Stimulated activated CD8-positive, alpha-beta memory T cell treated with anti-CD3 and anti-CD28 coated beads, Interleukin-15, amount 100 ng/mL, for 24 hours (primary cell): Measurements from ENCODE around the gene DGCR8.

ENCODE experiments used
- DNase-seq: peaks from one replicate; pipeline ENCODE4 v3.0.0-alpha.2; 2020; ENCODE audit warnings: low read depth

DGCR8 gene

DNA sequence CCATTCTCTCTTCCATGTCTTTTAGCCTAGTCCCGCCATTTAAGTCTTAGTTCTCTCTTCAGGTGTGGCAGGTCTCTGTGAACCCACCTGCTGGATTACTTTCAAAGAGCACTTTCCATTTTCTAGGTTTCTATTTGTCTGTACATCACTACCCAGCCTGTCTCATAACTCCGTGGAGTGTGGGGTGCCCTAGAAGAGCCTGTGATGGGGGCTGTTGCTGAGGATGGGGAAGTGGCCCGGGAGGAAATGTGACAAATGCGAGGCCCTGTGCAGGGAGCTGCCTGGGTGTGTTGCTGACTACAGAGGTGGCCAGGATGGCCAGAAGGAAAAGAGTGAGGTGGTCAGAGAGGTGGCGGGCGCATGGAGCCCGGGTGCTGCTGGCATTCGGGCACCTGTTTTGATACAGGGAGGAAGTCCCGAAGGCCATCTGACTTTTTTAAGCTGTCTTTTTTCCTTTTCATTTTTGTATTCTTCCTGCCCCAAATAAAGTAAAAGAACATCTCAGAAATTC, 10.7 kb downstream of the DGCR8 start:
- DNase-seq = no peak

DNA sequence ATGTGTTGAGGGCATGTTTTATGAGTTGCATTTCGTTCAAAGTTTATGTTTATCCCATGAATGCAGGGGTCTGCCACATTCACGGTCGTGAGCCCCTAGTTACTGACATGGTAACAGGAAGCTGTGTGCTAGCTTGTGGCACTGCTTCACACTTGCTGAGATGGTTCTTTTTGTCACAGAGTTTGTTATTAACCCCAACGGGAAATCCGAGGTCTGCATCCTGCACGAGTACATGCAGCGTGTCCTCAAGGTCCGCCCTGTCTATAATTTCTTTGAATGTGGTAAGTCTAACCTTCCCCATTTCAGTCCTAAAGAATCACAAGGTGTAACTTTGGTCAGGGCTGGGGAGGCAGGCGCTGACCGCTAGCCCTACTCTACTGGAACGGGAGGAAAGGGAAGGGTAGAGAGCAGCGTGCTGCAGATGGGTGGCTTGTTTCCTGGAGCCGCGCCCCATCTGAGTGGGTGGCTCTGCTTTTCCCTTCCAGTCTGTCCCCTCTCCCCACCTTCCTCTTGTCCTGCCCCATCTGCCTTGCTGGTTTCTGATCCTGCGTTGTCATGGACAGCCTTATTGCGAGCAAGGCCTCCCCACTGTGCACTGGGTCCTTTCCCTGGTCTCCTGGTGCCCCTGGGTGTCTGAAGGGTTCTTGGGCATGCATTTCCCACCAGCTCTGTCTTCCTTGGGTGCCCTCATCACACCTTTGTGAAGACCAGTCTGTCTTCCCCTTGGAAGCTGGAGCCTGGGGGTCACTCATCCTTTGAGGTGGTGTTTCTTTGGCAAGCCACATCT, 11.8 kb downstream of the DGCR8 start:
- DNase-seq = no peak

DNA sequence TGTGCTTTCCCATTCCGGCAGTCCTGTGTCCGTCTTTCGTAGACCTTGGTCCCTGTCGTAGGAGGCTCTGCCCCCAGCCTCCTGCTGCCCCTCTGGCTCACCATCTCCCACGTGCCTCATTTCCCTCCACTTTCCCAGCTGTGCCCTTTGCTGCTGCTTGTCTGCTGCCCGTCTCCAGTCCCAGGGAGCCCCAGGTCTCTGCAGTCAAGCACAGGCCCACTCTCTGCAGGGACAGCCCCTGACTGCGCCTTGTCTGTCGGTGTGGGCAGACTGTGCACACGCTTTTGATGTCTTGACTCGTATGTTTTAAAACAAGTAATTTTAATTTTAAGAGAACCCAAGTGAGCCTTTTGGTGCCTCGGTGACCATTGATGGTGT, 12.4 kb downstream of the DGCR8 start:
- no peak for DNase-seq

DNA sequence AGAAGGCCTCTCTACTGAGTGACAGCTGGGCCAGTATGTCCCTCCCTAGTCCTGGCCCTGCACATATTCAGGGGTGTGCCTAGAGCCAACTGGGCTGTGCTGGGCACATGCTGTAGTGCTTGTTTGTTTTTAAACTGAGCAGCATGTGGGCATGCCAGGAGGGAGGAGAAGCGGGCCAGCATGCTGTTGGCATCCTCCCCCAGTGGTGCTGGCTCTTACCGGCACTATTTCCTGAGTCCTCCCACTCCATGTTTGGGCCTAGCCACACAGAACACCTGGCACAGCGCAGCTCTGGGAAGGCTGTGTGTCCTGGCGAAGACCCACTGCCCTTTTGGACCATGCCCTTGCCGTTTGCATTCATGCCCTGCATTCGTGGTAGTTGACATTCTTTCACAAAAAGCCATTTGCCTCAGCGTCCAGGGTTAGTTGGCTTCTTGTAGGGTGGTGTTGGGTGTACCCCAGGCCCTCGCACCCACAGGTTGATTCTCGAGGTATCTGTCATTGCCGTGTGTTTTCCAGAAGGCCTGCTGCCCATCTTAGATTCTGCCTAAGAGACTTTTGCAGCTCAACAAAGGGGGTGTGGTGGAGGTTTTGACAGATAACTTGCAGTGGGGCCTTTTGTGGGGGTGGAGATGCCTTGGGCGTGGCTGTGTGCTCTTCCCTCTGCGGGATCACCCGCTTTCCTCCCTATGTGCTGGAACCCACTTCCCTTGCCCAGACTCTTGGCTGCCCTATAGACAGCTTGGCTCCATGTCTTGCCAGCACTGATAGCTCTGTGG, 13.6 kb downstream of the DGCR8 start:
- DNase-seq = no peak

DNA sequence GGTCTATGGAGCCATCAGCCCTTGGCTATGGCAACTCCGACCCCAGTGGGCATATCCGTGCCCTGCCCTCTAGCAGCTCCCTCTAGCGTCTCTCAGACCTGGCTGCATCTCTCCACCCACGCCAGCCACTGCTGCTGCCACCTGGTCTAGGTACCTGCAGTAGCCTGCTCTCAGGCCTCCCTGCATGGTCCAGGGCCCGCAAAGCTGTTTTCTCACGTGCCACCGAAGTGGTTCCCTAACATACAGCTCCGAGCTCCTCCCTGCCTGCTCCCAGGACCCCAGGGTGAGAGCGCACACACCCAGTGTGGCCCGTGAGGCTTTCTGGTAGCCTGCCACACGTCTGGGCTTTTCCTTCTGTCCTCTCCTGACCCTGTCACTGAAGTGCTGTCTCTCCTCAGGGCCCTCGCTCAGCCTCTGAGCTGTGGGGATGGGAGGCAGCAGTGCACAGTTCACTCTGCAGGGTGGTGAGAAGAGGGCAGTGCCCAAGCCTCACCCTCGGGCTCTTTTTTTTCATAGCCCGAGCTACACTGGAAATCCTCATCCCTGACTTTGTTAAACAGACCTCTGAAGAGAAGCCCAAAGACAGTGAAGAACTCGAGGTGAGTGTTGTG, 14.3 kb downstream of the DGCR8 start:
- no peak for DNase-seq

DNA sequence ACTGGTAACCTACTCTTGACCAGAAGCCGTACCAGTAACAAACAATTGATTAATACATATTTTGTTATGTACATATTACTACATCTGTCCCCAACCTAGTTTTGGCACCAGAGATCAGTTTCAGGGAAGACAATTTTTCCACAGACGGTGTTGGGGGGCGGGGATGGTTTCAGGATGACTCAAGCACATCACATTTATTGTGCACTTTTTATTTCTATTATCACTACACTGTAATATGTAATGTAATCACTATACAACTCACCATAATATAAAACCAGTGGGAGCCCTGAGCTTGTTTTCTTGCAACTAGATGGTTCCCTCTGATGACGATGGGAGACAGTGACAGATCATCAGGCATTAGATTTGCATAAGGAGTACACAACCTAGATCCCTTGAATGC, 15.5 kb downstream of the DGCR8 start:
- no peak for DNase-seq

DNA sequence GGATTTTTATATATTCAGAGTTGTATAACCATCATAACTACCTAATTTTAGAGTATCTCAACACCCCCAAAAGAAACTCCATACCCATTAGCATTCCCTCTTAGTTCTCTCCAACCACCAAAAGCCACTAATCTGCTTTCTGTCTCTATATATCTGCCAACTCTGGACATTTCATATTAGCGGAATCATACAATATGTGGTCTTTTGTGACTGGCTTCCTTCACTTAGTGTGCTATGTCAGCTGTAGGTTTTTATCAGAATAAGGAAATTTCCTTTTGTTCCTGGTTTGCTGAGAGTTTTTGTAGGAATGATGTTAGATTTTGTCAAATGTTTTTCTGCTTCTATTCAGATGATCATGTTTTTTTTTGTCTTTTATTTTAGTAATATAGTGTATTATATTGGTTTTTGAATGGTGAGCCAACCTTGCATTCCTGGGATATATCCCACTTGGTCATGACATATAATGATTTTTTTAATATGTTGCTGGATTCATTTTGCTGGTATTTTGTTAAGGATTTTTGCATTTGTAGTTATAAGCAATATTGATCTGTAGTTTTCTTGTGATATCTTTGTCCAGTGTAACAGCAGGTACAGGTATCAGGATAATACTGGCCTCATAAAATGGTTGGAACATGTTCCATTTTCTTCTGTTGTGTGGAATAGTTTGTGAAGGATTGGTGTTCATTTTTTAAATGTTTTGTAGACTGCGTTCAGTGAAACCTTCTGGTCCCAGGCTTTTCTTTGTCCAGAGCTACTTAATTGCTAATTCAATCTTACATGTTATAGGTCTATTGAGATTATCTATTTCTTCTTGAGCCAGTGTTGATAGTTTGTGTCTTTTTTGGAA, 16.8 kb downstream of the DGCR8 start:
- no peak for DNase-seq

DNA sequence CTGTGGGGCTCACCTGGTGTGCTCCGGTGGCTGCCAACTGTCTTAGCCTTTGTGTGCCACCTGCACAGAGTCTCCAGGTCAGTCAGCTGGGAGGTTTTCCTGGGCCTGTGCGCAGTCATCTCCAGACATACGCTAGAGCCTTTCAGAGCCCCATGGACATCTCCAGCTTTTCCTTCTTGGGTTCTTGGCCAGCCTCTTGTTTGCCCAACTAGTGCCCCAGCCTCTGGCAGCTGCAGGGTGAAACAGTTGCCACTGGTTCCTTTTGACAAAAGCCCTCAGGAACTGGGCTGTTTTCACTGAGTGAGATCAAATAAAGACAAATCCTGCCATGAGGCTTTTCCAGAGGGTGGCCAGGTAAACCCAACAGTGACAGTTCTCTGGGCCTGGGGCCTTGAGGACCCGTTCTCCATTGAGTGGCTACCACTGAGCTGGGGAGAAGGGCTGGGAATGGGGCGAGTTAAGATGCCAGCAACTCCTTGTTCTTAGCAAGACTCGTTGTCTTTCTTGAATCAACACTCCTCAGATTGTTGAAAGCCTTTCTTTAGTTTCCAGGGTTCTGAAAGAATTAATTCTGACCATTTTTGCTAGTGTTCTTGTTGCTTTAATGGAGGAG, 19.2 kb downstream of the DGCR8 start:
- no peak for DNase-seq

DNA sequence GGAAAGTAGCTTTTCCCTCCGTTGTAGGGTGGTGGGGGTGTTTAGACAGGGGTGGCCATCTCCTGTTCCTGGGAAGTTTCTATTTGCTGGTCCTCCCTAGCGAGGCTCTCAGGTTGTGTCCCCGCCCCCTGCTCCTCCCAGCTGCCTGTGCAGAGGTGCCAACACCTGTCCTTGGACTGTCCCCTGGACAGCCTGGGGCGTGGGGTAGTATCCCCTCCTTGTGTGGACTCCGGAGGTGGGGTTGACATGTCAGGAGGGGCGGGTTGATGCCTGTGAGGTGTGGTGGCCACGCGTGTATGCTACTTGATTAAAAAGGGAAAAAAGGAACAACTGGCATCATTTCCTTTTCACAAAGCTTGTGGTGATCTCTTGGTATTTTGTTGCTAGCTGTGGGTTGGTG, 21.6 kb downstream of the DGCR8 start:
- no peak for DNase-seq

DNA sequence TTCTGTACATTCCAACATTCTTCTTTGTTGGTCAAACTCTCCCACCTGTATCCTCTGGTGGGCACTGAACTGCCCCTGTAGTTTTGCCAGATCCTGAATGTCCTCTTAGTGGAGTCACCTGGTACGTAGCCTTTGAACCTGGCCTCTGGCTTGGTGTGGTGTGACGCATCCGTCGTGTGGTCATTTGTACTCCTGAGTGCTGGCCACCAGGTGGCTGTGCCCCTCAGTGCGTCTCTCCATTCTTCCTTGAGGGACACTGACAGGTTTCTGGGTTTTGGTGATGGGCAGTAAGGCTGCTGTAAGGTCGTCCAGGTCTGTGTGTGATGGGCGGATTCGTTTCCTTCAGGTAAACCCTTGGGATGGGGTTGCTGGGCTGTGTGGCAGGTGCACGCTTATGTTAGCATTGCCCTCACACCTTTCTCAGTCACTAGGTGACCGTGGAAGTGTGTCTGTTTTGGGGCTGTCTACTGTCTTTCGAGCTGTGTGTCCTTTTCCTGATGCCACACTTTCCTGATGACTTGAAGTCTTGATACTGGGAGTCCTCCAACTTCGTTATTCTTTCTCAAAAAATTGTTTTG, 22.3 kb downstream of the DGCR8 start:
- DNase-seq = no peak

DNA sequence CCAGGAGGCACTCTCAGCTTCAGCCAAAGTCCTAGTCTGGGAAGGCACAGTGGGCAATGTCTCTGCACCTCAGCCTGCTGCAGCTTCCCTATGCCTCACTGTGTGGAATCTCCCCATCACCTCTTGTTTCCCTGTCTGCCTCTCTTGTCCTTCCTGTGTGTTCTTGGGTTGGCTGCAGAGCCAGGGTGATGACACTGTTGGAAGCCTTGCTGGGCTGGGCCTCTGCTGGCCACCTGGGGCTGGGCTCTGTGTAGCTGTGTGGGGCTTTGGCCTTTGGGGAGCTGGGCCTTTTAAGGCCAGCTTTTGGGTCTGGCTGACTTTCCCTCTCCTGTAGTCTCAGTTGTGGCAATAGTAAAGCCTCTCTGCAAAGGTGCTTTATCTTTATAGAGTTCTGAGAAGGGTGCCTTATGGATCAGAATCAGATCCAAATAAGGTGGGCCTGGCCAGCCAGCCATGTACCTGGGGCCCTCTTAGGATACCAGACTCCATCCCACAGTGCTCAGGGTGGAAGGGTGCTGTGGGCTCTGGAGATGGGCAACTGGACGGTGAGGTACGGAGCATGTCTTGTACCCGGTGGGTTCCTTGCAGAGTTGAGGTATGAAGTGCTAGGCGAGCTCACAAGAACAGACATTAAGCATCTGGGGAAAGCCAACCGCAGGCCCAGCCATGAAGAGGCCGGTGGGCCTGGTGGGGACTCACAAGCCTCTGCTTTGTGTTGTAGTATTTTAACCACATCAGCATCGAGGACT, 25.6 kb downstream of the DGCR8 start:
- no peak for DNase-seq

DNA sequence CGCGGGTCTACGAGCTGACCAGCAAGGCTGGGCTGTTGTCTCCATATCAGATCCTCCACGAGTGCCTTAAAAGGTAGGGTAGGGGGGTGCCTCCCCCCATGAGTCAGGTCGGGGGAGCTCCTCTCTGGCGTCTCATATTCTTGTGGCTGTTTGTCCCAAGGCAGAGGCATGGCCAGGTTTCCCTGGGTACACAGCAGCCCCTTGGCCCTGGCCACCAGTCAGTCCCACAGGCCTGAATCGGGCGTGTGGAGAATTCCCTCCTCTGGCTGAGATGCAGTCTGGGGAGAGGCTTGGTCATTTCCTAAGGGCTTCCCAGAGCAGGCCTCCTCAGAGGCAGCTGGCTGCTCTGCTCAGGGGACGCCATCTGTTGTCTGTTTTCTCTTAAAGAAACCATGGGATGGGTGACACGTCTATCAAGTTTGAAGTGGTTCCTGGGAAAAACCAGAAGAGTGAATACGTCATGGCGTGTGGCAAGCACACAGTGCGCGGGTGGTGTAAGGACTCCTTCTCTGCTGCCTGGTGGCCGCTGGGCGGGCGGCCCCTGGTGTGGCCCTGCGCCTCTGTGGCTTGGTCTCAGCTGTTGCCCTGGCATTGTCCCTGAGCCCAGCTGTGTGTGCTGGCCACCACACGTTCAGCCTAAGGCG, 26.3 kb downstream of the DGCR8 start:
- no peak for DNase-seq

DNA sequence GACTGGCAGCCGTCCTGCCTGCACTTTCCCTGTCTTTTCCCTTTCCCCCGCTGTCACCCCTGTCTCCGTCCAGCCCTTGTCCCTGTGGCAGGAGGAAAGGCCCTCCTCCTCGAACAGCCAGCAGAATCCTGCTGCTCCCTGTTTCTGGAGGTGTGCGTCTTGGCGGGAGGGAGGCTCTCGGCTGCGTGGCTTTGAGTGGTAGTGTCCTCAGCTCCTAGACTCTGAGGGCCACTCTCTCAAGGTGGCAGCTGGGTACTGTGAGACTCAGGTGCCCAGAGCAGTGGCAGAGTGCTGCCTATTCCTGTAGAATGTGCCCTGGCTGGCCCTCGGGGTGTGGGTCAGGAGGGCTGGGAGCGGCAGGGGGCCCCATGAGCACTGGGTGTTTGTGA, 26.8 kb downstream of the DGCR8 start:
- no peak for DNase-seq

DNA sequence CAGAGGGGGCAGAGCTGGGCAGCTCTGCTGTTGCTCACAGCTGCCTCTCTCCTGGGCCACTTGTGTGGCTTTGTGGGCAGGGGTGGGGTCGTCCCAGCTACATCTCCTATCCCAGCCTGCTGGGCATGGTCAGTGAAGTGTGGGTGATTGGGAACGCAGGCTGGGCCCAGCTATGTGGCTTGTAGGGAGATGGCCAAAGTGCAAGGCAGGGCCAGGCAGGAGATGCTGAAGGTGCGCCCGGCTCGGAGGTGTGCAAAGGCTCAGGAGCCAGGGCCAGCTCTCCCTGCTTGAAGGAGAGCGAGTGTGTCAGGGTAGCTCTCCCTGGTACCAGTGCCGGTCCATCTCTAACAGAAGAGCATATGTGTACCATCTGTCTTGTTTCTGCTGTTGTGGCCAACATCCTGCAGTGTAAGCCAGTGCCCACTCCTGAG, 27.4 kb downstream of the DGCR8 start:
- DNase-seq = no peak

DNA sequence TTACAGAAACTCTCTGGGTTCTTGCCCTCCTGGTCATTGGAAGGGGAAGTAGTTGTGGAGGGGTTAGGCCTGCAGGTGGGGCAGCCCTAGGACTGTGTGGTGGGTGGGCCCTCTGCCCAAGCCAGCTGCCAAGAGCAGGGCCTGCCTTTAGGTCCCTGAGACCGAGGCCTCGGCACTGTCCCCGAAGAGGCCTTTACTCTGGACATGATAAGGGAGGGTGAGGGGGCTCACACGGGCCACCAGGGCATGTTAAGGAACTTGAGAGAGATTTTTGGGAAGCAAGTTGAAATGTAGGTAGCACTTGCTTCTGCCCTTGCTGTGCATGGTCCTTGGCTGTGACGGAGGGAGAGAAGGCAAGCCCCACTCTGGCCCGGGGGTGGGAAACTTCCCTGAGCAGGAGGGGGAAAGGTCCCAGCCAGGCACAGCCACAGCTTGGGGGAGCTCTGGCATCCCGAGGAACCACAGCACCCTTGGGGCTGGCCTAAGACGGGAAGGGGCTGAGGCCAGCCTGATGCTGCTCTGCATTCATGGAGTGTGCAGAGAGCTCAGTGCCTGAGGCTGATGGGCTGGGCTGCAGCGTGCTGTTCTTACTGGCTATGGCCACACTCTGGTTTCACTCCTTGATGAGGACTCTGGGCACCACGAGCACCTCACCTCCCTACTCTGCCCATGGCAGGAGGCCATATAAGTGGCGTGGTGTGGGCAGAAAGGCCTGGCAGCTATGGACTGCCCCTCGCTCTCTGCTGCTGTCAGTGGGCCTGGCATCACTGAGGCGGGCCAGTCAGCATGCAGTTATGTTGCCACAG, 28.1 kb downstream of the DGCR8 start:
- no peak for DNase-seq

DNA sequence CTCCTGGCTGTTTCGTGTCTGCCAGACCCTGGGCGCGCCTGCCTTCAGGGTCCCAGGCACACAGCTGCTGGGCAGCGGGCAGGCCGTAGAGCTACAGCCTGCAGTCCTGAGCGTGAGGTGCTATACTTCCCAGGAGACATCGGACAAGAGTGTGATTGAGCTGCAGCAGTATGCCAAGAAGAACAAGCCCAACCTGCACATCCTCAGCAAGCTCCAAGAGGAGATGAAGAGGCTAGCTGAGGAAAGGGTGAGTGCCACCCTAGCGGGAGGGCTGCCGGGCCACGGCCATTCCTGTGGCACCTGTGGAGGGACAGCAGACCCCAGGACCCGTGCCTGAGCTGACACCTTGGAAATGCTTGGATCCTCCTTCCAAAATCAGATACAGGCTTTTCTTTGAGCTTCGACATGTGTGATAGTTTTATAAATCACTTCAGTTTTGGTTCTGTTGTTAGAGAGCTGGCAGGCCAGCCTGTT, 28.8 kb downstream of the DGCR8 start:
- no peak for DNase-seq

DNA sequence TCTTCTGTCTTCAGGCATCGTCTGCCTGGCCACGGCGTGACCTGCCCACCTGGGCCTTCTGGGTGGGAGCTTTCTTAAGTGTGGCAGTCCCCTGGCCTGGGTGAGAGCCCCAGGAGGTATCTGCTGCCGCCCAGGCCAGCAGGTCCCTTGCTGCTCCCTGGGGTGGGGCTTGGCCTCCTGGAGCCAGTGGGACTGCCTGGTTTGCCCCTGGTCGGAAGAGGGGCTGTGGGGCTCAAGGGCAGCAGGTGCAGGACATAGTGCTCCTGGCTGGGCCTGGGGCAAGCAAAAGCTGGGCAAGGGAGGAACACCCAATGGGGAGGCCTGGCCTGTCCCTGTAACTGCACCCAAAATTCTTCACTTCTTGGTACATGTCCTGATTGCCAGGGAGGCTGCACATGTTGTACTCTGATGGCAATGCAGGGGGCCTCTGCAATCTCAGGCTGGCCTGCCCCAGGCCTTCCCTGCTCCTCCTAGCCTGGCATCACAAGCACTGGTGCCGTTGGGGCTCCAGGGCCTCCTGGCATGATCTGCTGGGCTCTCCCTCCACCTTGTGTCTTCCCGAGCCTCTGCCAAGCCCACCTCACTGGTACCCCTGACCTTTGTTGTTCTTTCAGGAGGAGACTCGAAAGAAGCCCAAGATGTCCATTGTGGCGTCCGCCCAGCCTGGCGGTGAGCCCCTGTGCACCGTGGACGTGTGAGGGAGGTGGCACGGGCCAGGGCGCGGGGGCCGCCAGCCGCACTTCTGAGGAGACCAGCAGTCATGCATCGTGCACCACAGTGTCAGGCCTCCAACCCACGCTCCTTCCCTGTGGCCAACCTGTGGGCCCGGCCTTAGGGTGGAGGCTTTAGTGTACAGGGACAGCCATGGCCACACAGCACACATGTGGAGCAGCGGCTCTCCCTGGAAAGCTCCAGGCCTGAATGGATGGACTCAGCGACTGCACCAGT, 29.6 kb downstream of the DGCR8 start:
- no peak for DNase-seq
